Measurements from ENCODE around the gene CSNK1A1L.

- TF ChIP-seq POLR2AphosphoS5 (IDR thresholded peaks at IDR 0.05; ENCODE audit: low read depth, low read length) (no peak), TAF1 (IDR thresholded peaks at IDR 0.05; ENCODE audit: borderline replicate concordance, insufficient read depth, low read length) (no peak)
Observed at GRCh38 chr13:37113534-37113933, 8.1 kb upstream of the CSNK1A1L start.
